ENCODE measurements around the gene TRABD.

TRABD gene

DNA sequence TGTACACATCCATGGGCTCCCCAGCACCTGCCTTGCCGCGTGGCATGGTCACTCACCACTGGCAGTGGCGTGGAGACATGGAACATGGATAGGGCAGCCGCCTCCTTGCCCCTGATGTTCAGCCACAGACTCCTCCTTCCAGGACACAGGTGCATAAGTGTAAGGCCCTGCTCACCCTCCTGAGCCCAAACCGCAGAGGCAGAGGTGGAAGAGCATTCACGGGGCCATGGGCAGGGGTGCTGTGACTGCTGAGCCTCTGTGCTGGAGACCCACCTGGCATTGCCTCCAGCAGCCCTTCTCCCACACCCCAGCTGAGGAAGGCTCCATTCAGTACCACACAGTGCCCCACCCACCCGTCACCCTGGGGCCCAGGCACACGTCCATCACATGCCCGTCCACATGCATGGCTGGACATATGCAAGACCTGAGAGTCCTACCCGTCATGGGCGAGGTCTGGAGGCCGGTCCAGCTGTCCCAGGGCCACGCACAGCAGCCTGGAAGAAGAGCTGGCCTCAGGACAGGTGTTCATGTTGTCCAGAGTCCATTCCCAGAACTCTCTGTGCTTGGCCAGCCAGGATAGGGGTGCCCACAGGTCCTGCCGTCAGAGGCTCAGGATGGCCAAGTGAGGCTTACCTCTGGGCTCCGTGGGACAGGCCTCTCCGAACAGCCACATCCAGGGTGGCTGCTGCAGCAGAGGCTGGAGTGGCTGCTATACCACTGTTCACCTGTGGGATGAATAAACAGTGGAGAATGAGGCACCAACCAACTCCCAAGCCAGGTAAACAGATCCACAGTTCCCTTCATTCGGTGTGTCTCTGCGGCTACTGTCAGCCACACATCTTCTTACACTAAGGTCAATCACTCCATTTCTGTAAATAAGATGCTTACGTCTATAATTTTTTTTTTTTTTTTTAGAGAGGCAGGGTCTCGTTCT lies 60.8 kb downstream of the TRABD start:
- DNase-seq = no peak

DNA sequence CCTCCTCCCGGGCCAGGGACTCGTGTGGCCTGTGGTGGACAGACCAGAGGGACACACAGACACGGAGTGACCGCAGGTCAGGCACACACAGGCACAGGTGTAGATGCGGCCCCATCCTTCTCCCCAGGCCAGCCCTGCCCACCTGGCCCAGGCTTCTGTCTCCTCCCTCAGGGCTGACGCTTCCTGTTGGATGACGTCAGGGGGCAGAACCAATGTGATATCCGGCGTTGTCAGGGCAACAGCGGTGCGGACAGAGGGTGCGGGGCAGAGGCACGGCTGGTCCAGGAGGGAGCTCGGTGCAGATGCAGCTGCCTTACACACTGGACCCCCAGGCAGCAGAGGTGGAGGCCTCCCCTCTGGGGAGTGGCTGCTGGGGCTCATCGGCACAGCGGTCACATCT lies 62.0 kb downstream of the TRABD start:
- DNase-seq = no peak

DNA sequence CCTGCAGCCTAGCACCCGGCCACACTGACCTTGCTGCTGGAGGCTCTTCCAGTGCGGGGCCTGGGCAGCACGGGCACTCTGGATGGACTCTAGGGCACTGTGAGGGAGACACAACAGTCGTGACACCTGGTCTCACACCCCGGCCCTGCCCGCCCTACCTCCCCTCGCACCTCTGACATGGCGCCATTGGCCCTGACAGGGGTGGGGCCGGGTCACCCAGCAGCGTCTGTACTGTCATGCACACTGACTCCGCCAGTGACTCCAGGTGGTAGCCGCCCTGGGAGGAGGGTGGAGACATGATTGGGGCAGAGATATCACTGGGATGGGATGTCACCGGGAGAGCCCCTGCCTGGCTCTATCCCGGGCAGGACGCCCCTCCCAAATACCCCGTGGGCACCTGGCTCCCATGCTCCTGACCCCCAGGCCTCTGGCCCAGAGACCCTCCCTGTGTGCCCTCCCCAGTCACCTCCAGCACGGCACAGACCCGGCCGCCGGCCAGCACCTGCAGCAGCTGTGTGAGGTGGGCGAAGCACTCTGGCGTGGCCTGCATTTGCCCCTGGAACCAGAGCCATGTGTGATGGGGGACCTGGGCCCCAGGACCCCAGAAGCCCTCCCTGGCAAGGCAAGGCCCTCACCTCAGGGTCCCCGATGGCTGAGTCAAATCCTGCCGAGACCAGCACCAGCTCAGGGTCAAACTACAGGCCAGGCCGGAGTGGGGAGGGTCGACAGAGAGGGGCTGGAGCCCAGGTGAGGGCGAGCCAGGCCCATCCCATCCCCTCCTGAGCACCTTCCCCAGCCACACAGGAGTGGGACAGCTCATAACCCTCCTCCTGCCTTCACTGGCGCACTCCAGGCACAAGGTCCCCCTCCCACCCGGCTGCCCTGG lies 62.7 kb downstream of the TRABD start:
- DNase-seq = no peak
